Sigmoid colon (tissue), 7 donors: ENCODE measurements around the gene MAST2. TPM values are rescaled to one million over a fixed set of nuclear protein-coding genes. Genes with fewer than 3 reads are reported as not detected.

Experiments used
- DNase-seq: peaks from one replicate; pipeline ENCODE4 v3.0.0-alpha.2; 2019
- H3K27ac ChIP-seq, 4 donors: fragments of 200-600 bp; sonication (generic); one replicate each; pipeline ENCODE4 v1.5.1; 2016 to 2019; ENCODE audit warnings: mild to moderate bottlenecking in 1 of 4
- H3K27me3 ChIP-seq, 3 donors: fragments of 200-600 bp; sonication (generic); one replicate each; pipeline ENCODE4 v1.5.1; 2019; ENCODE audit warnings: mild to moderate bottlenecking in 1 of 3
- H3K36me3 ChIP-seq, 4 donors: fragments of 200-600 bp; sonication (generic); one replicate each; pipeline ENCODE4 v1.5.1; 2016 to 2019
- H3K4me1 ChIP-seq, 4 donors: fragments of 200-600 bp; sonication (generic); one replicate each; pipeline ENCODE4 v1.5.1; 2017 to 2019
- H3K4me3 ChIP-seq, 4 donors: fragments of 200-600 bp; sonication (generic); one replicate each; pipeline ENCODE4 v1.5.1; 2017 to 2019; ENCODE audit warnings: mild to moderate bottlenecking in 2 of 4, moderate library complexity in 1 of 4
- H3K9me3 ChIP-seq, 4 donors: fragments of 200-600 bp in 3 of 4; sonication (generic) in 3 of 4; one replicate each; pipeline versions ENCODE4 v1.5.1 to v1.6.1; 2013 to 2019
- EP300 ChIP-seq, 4 donors: sonication (generic); formaldehyde crosslinking; IDR thresholded peaks; one replicate each; pipeline ENCODE4 v1.6.1; 2017; ENCODE audit warnings: antibody characterized with exemption in 4 of 4
- POLR2A ChIP-seq, 2 donors: fragments of 450-650 bp; IDR thresholded peaks; one replicate each; pipeline ENCODE4 v1.6.1; 2016; ENCODE audit warnings: antibody characterized with exemption in 2 of 2, mild to moderate bottlenecking in 2 of 2, moderate library complexity in 2 of 2
- POLR2AphosphoS5 ChIP-seq, 4 donors: sonication (generic); formaldehyde crosslinking; IDR thresholded peaks; one replicate each; pipeline ENCODE4 v1.6.1; 2017; ENCODE audit warnings: antibody characterized with exemption in 4 of 4
- WGBS, 2 donors: extraction: QIAGEN DNeasy Blood & Tissue Kit; methylation state at CpG; one replicate each; pipeline ENCODE4 v1.1.7; 2013; 5-methylcytosine and 5-hydroxymethylcytosine counted together
- intact Hi-C: fragments of 100-400 bp; cut with DNase I; formaldehyde crosslinking; loops from one replicate; pipeline ENCODE4 v1.15.1; 2023
- polyA plus RNA-seq, 3 donors: library from polyadenylated mRNA; stranded (reverse); fragments of 200-250 nt; gene quantifications; one replicate each; pipeline ENCODE4 v1.2.3, GENCODE V29; 2013
- total RNA-seq, 4 donors: library from RNA; depleted of rRNA; stranded (reverse); fragments of >200 nt; gene quantifications; one replicate each; pipeline ENCODE4 v1.1.0, GENCODE V29; 2016
- TF ChIP-seq, protein P1 (sequence below), 4 experiments: fragments of 450-650 bp in 3 of 4; fragments of 200-600 bp in 1 of 4; IDR thresholded peaks; one replicate each; pipeline ENCODE4 v1.5.1; 2016 to 2019; ENCODE audit warnings: antibody characterized with exemption in 4 of 4, mild to moderate bottlenecking in 3 of 4, moderate library complexity in 2 of 4
- donor health status: healthy with polysubstance abuse.
- donor health status: Bipolar disorder and iron deficiency.
- donor health status: healthy.

MAST2 gene
- total and polyA plus RNA-seq, 7 donors: 19.3 to 54.0 (median 32.0) TPM

GRCh38 chr1:45972621-45973020, 169.2 kb downstream of the MAST2 start:
- Histone ChIP-seq H3K27ac (peak overlapping the region in 1 of 4 donors; percentile 84), H3K27me3 (no peaks in the 10 kb centered on the region), H3K36me3 (no peaks in the 10 kb centered on the region), H3K4me3 (no peak overlapping the region), H3K4me1 (peaks cover 0 to 27% (median 19%) of the 10 kb centered on the region in 4 donors), H3K9me3 (no peaks in the 10 kb centered on the region)
- TF ChIP-seq, protein P1, sequence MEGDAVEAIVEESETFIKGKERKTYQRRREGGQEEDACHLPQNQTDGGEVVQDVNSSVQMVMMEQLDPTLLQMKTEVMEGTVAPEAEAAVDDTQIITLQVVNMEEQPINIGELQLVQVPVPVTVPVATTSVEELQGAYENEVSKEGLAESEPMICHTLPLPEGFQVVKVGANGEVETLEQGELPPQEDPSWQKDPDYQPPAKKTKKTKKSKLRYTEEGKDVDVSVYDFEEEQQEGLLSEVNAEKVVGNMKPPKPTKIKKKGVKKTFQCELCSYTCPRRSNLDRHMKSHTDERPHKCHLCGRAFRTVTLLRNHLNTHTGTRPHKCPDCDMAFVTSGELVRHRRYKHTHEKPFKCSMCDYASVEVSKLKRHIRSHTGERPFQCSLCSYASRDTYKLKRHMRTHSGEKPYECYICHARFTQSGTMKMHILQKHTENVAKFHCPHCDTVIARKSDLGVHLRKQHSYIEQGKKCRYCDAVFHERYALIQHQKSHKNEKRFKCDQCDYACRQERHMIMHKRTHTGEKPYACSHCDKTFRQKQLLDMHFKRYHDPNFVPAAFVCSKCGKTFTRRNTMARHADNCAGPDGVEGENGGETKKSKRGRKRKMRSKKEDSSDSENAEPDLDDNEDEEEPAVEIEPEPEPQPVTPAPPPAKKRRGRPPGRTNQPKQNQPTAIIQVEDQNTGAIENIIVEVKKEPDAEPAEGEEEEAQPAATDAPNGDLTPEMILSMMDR (IDR thresholded peaks at IDR 0.05): no peak
- TF ChIP-seq EP300 (IDR thresholded peaks at IDR 0.05) (no peak), POLR2AphosphoS5 (IDR thresholded peaks at IDR 0.05) (no peak), POLR2A (IDR thresholded peaks at IDR 0.05) (no peak)
- 48 to 81% methylated on average over 2 of the region's 2 CpGs for WGBS, 2 donors
- no peak for DNase-seq
- intact Hi-C loops: loop anchor here (5.0 kb wide), 1 partner anchor 225 kb away; no protein-coding TSS in a partner anchor

- H3K4me3 ChIP-seq: no peak overlapping the region
- H3K9me3 ChIP-seq: no peaks in the 10 kb centered on the region
- H3K36me3 ChIP-seq: no peaks in the 10 kb centered on the region
- 20 to 74% methylated on average over 3 of the region's 3 CpGs for WGBS, 2 donors
- TF ChIP-seq, protein P1 (IDR thresholded peaks at IDR 0.05): no peak
- TF ChIP-seq POLR2A (IDR thresholded peaks at IDR 0.05): no peak
- no peak overlapping the region for H3K27ac ChIP-seq
- no peak for DNase-seq
- peaks cover 0 to 27% (median 19%) of the 10 kb centered on the region in 4 donors for H3K4me1 ChIP-seq
- intact Hi-C loops: loop anchor here (5.0 kb wide), 1 partner anchor 226 kb away; no protein-coding TSS in a partner anchor
- no peaks in the 10 kb centered on the region for H3K27me3 ChIP-seq
Observed at GRCh38 chr1:45973121-45973520, 169.7 kb downstream of the MAST2 start.

DNA sequence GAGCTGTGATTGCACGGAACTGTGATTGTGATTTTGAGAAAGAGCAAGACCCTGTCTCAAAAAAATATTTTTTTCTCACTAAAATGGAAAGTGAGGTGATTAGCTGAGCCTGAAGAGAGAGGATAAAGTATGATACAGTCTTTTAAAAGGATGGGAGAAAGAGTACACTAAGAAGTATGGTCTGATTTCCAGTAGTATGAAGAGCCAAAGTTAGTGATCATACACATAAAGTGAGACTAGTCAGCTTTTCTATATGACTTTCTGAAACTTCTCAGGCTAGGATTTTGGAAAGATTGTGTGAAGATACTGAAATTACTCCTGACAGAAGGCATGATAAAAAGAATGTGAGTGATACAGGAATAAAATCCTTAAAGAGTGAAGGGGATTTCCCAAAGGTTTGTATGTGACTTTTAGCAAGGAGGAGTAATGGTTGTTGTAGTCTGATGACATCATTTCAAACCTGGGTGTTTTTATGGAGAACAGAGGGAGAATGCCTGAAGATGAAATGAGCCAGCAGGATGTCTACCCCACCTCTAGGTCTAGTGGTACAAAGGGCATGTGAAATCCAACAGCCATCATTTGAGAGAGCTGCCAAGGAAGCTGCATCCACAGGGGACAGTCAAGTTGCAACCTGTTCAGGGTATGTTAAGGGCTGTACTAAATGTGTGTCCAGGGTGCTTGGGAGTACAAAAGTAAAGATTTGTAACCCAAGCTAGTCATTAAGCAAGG, 171.3 kb downstream of the MAST2 start:
- Histone ChIP-seq H3K27me3 (no peaks in the 10 kb centered on the region), H3K4me1 (peaks cover 0 to 30% (median 20%) of the 10 kb centered on the region in 4 donors), H3K36me3 (no peaks in the 10 kb centered on the region), H3K4me3 (no peak overlapping the region), H3K9me3 (no peaks in the 10 kb centered on the region), H3K27ac (no peak overlapping the region)
- intact Hi-C loops: loop anchor here (5.0 kb wide), 1 partner anchor 227 kb away; no protein-coding TSS in a partner anchor
- TF ChIP-seq POLR2A (IDR thresholded peaks at IDR 0.05) (no peak), EP300 (IDR thresholded peaks at IDR 0.05) (no peak), POLR2AphosphoS5 (IDR thresholded peaks at IDR 0.05) (no peak)
- TF ChIP-seq, protein P1 (IDR thresholded peaks at IDR 0.05): no peak
- WGBS, 2 donors: 98 to 99% methylated on average over 1 of the region's 1 CpG
- no peak for DNase-seq

- no peak for TF ChIP-seq POLR2AphosphoS5 (IDR thresholded peaks at IDR 0.05)
- TF ChIP-seq, protein P1 (IDR thresholded peaks at IDR 0.05): no peak
- no peak for DNase-seq
- H3K36me3 ChIP-seq: no peaks in the 10 kb centered on the region
- no peaks in the 10 kb centered on the region for H3K27me3 ChIP-seq
- H3K27ac ChIP-seq: no peak overlapping the region
- no peaks in the 10 kb centered on the region for H3K9me3 ChIP-seq
- H3K4me1 ChIP-seq: peaks cover 0 to 20% (median 10%) of the 10 kb centered on the region in 4 donors
- intact Hi-C loops: no loop called here
- 82 to 91% methylated on average over 3 of the region's 3 CpGs for WGBS, 2 donors
- H3K4me3 ChIP-seq: no peak overlapping the region
Observed at GRCh38 chr1:45976623-45977022, 173.2 kb downstream of the MAST2 start.
